AG09309 (cell line): ENCODE measurements around the gene LRRC27.

ENCODE experiments used
- DNase-seq: peaks from one replicate; pipeline ENCODE4 v3.0.0-alpha.2; 2010; ENCODE audit warnings: low read depth
- H3K4me3 ChIP-seq: 2 replicates; pipeline ENCODE4 v1.5.1; 2011; ENCODE audit warnings: mild to moderate bottlenecking, low read depth, low read length, moderate library complexity; ENCODE audit not compliant: control insufficient read depth
- CTCF ChIP-seq: IDR thresholded peaks from 2 replicates; pipeline ENCODE4 v1.5.1; 2011; ENCODE audit warnings: mild to moderate bottlenecking, low read depth, low read length, inconsistent platforms; ENCODE audit not compliant: insufficient read depth, control insufficient read depth; ENCODE audit errors: missing control alignments

LRRC27 gene

GRCh38 chr10:132302421-132303310, 29.3 kb upstream of the LRRC27 start:
- no peak for DNase-seq
- no peak for TF ChIP-seq CTCF
- no peak overlapping the region for H3K4me3 ChIP-seq

- DNase-seq: no peak
- no peak for TF ChIP-seq CTCF
These were observed 28.5 kb upstream of the LRRC27 start for GRCh38 chr10:132303361-132304115.

GRCh38 chr10:132304756-132305509, 27.1 kb upstream of the LRRC27 start:
- no peak for TF ChIP-seq CTCF
- DNase-seq: no peak
- no peak overlapping the region for H3K4me3 ChIP-seq

More at GRCh38 chr10:132303361-132304115, 28.5 kb upstream of the LRRC27 start:
- no peak overlapping the region for H3K4me3 ChIP-seq

- no peak overlapping the region for H3K4me3 ChIP-seq
- TF ChIP-seq CTCF: no peak
- no peak for DNase-seq
These were observed 26.2 kb upstream of the LRRC27 start for GRCh38 chr10:132305654-132306342.

- TF ChIP-seq CTCF: no peak
- H3K4me3 ChIP-seq: no peak overlapping the region
- no peak for DNase-seq
These were observed 25.7 kb upstream of the LRRC27 start for GRCh38 chr10:132306343-132306685.

GRCh38 chr10:132306864-132307751, 24.9 kb upstream of the LRRC27 start:
- no peak for DNase-seq
- TF ChIP-seq CTCF: no peak
- H3K4me3 ChIP-seq: peak overlapping the region; percentile 59
